GM12874 (cell line): ENCODE data around the gene ZFP36.

ENCODE experiments used
- TF ChIP-seq, protein P1 (sequence below): IDR thresholded peaks from 2 replicates; pipeline ENCODE4 v1.5.1; 2011; ENCODE audit warnings: low read depth, mild to moderate bottlenecking, control low read depth, low read length, moderate library complexity; ENCODE audit not compliant: insufficient read depth

ZFP36 gene

DNA sequence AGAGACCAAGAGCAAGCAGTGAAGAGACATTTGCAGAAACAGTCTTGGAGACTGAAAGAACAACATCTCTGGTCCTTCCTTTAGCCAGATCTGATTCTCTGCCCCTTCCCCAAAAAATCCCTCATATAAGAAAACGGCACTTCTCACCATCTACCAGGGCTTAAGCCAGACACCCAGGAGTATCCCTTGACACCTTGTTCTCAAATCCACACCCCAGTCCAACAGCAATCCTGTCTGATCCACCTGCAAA lies 4.1 kb downstream of the ZFP36 start:
- TF ChIP-seq, protein P1, sequence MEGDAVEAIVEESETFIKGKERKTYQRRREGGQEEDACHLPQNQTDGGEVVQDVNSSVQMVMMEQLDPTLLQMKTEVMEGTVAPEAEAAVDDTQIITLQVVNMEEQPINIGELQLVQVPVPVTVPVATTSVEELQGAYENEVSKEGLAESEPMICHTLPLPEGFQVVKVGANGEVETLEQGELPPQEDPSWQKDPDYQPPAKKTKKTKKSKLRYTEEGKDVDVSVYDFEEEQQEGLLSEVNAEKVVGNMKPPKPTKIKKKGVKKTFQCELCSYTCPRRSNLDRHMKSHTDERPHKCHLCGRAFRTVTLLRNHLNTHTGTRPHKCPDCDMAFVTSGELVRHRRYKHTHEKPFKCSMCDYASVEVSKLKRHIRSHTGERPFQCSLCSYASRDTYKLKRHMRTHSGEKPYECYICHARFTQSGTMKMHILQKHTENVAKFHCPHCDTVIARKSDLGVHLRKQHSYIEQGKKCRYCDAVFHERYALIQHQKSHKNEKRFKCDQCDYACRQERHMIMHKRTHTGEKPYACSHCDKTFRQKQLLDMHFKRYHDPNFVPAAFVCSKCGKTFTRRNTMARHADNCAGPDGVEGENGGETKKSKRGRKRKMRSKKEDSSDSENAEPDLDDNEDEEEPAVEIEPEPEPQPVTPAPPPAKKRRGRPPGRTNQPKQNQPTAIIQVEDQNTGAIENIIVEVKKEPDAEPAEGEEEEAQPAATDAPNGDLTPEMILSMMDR, result no peak

GRCh38 chr19:39411081-39411831 lies 4.6 kb downstream of the ZFP36 start:
- TF ChIP-seq, protein P1, result no peak

DNA sequence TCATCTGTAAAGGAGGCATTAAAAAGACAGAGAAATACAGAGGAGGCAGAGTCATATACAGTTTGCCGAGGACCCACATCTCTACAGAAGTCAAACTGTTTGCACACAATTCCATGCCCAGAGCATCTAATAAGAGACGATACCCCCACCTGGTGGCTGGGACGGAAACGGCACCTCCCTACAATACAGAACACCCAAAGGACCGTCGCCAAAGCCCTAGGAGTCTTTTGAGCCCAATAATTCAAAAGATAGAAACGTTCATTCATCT lies 5.1 kb downstream of the ZFP36 start:
- TF ChIP-seq, protein P1, result peak; percentile 75

DNA sequence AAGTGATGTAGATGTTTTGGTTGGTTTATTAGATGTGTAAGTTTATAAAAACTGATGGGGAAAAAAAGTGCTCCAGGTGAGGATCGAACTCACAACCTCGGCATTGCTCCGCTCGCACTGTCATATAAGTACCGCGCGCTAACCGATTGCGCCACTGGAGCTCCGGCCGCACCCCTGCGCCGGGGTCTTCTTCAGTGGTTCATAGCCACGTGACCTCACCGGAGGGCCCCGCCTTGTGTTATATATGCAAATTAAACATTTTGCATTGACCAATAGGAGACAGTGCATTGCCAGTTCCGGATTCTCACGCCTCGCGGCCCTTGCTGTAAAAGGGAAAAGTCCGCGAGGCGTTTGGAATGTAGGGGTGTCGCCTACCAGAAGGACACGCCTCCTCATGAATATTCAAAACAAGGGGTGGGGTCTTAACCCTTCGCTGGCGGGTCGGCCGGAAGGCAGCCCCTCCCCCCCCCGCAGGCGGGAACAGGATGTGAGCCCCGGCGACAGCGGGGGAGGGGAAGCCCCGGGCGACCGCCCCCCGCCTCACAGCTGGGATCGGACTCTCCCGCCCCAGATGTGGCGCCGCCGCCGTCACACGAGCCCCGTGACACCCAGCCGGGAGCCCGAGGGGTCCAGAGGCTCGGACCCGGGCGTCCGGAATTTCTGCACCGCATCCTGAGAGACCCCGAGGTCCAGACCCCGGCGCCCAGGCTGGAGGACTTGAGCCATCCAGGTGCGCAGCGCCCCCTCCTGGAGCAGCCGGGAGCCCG lies 5.6 kb downstream of the ZFP36 start, which contains the start of gene PLEKHG2:
TSS of gene PLEKHG2 (plus strand) at position 570 of the 767 bp plus-strand sequence. CDS start 1,418 bp downstream, outside the sequence.
- TF ChIP-seq, protein P1, result peak; percentile 95

GRCh38 chr19:39412867-39413271 lies 6.2 kb downstream of the ZFP36 start:
- TF ChIP-seq, protein P1, result no peak

- TF ChIP-seq, protein P1, result no peak
Observed at GRCh38 chr19:39413272-39413910, 6.7 kb downstream of the ZFP36 start.

GRCh38 chr19:39413911-39414608 lies 7.4 kb downstream of the ZFP36 start:
- TF ChIP-seq, protein P1, result peak; percentile 27; the same call in 1 of the 2 replicates
